ENCODE results near the gene ZNF12.
"Not testable (repeated sequence)": the region's sequence is repeated elsewhere in the genome, so short reads cannot be mapped to it uniquely, and the experiment has no call there.

The ZNF12 gene

GRCh38 chr7:6706666-6707407 lies at the start of gene ZNF12:
Gene ZNF12 (minus strand): TSS chr7:6706947. CDS start chr7:6705173, 1,774 bp downstream.
- peak; percentile 94 for DNase-seq (ENCODE audit: low spot score)

GRCh38 chr7:6753964-6754363 lies 47.2 kb upstream of the ZNF12 start, which contains the start of gene RSPH10B2:
Gene RSPH10B2 (plus strand): TSS chr7:6754103. CDS start chr7:6757678, 3,575 bp downstream.
- DNase-seq (ENCODE audit: low spot score): not testable (repeated sequence)

GRCh38 chr7:6750173-6750572 lies 43.4 kb upstream of the ZNF12 start:
- not testable (repeated sequence) for DNase-seq (ENCODE audit: low spot score)

- DNase-seq (ENCODE audit: low spot score): not testable (repeated sequence)
Observed at GRCh38 chr7:6749335-6749734, 42.6 kb upstream of the ZNF12 start.

GRCh38 chr7:6744410-6745100 lies 37.8 kb upstream of the ZNF12 start:
- not testable (repeated sequence) for DNase-seq (ENCODE audit: low spot score)

GRCh38 chr7:6738415-6738814 lies 31.7 kb upstream of the ZNF12 start:
- DNase-seq (ENCODE audit: low spot score): not testable (repeated sequence)

GRCh38 chr7:6730343-6730633 lies 23.5 kb upstream of the ZNF12 start:
- DNase-seq (ENCODE audit: low spot score): no peak

- peak; percentile 84 for DNase-seq (ENCODE audit: low spot score)
Observed at GRCh38 chr7:6729492-6730342, 23.0 kb upstream of the ZNF12 start.

- DNase-seq (ENCODE audit: low spot score): not testable (repeated sequence)
Observed at GRCh38 chr7:6728893-6729491, 22.2 kb upstream of the ZNF12 start.

GRCh38 chr7:6727663-6728062 lies 20.9 kb upstream of the ZNF12 start:
- DNase-seq (ENCODE audit: low spot score): no peak

- not testable (repeated sequence) for DNase-seq (ENCODE audit: low spot score)
Observed at GRCh38 chr7:6726341-6726740, 19.6 kb upstream of the ZNF12 start.

GRCh38 chr7:6725003-6725402 lies 18.3 kb upstream of the ZNF12 start:
- no peak for DNase-seq (ENCODE audit: low spot score)

GRCh38 chr7:6724351-6724750 lies 17.6 kb upstream of the ZNF12 start:
- DNase-seq (ENCODE audit: low spot score): not testable (repeated sequence)

GRCh38 chr7:6718124-6718523 lies 11.4 kb upstream of the ZNF12 start:
- no peak for DNase-seq (ENCODE audit: low spot score)

- DNase-seq (ENCODE audit: low spot score): not testable (repeated sequence)
Observed at GRCh38 chr7:6715898-6716297, 9.2 kb upstream of the ZNF12 start.

- DNase-seq (ENCODE audit: low spot score): no peak
Observed at GRCh38 chr7:6714360-6714759, 7.6 kb upstream of the ZNF12 start.

- DNase-seq (ENCODE audit: low spot score): no peak
Observed at GRCh38 chr7:6709808-6710207, 3.1 kb upstream of the ZNF12 start.

- no peak for DNase-seq (ENCODE audit: low spot score)
Observed at GRCh38 chr7:6708304-6708703, 1.6 kb upstream of the ZNF12 start.

- peak; percentile 29 for DNase-seq (ENCODE audit: low spot score)
Observed at GRCh38 chr7:6705959-6706665, 635 bp downstream of the ZNF12 start.

GRCh38 chr7:6701860-6702259 lies 4.9 kb downstream of the ZNF12 start:
- DNase-seq (ENCODE audit: low spot score): no peak

GRCh38 chr7:6700793-6701192 lies 6.0 kb downstream of the ZNF12 start:
- DNase-seq (ENCODE audit: low spot score): no peak

Measured in hematopoietic multipotent progenitor cell treated with erythropoietin and hydrocortisone succinate and interleukin-3 and kit ligand, for 15 days (in vitro differentiated cells).